Fibroblast of lung (primary cell): ENCODE results near the gene CTDNEP1.

ENCODE experiments used
- EZH2 ChIP-seq: IDR thresholded peaks from 2 replicates; pipeline ENCODE4 v1.5.1; 2012; ENCODE audit warnings: low read length, control low read depth, mild to moderate bottlenecking; ENCODE audit errors: missing control alignments
- TF ChIP-seq, protein P1 (sequence below), 2 donors: IDR thresholded peaks in 1 of 2; conservative IDR thresholded peaks in 1 of 2; 1 replicate in 1 of 2; 2 replicates in 1 of 2; pipeline ENCODE4 v1.5.1; 2011 to 2012; ENCODE audit warnings: low read length in 2 of 2, control low read depth in 1 of 2, inconsistent platforms in 1 of 2, low read depth in 1 of 2, mild to moderate bottlenecking in 1 of 2

DNA sequence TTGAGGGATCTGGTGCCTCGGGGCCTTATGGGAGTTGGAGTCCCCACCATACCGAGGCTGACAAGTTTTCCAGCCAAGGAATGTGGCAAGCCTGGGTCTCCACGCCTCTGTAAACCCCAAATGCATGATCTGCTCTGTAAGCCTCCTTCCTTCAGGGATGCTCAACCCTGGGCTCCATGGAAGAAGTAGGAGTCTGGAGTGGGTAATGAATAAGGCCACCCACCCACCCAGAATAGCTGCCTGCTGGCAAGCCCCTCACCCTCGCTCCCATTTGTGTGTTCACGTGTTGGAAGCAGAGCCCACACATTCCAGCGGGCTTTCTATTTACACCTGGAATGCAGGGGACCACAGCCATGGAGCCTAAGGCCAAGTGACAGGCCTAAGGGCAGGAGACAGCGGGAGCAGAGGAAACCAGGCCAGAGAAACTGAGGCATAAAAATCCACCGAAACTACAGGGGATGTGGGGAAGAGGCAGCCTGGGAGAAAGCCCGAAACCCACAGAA lies 36.3 kb downstream of the CTDNEP1 start:
- TF ChIP-seq, protein P1, sequence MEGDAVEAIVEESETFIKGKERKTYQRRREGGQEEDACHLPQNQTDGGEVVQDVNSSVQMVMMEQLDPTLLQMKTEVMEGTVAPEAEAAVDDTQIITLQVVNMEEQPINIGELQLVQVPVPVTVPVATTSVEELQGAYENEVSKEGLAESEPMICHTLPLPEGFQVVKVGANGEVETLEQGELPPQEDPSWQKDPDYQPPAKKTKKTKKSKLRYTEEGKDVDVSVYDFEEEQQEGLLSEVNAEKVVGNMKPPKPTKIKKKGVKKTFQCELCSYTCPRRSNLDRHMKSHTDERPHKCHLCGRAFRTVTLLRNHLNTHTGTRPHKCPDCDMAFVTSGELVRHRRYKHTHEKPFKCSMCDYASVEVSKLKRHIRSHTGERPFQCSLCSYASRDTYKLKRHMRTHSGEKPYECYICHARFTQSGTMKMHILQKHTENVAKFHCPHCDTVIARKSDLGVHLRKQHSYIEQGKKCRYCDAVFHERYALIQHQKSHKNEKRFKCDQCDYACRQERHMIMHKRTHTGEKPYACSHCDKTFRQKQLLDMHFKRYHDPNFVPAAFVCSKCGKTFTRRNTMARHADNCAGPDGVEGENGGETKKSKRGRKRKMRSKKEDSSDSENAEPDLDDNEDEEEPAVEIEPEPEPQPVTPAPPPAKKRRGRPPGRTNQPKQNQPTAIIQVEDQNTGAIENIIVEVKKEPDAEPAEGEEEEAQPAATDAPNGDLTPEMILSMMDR (conservative IDR thresholded peaks at IDR 0.05 in 1 of 2, IDR thresholded peaks at IDR 0.05 in 1 of 2; ENCODE audit: low read depth in 1 of 2, low read length in 2 of 2), result no peak
- no peak for TF ChIP-seq EZH2
